ENCODE results near the gene TMPRSS5. TPM values are rescaled to one million over a fixed set of nuclear protein-coding genes. Genes with fewer than 3 reads are reported as not detected.

The TMPRSS5 gene
- total and polyA plus RNA-seq, 2 of the 13 experiments (the other 11 are each of a cell fraction or from before 2014, with no cell fraction given): 0.40 to 0.96 TPM

GRCh38 chr11:113690619-113691569 lies 15.2 kb downstream of the TMPRSS5 start (continued):
- peak; percentile 40; the same call in 1 of the 2 replicates for TF ChIP-seq FOSL2 (CRISPR knock-in tag; IDR thresholded peaks at IDR 0.05)
- TF ChIP-seq ZNF503 (CRISPR knock-in tag; IDR thresholded peaks at IDR 0.05): no peak
- no peak for TF ChIP-seq ZNF615 (CRISPR knock-in tag; IDR thresholded peaks at IDR 0.05; ENCODE audit: borderline replicate concordance)
- 0 out of 2 replicates have a peak, but pooled peaks have one; percentile 25 for TF ChIP-seq SKIL (CRISPR knock-in tag; IDR thresholded peaks at IDR 0.05; ENCODE audit: borderline replicate concordance)
- peak; percentile 60 for TF ChIP-seq CTCF (CRISPR knock-in tag; IDR thresholded peaks at IDR 0.05)
